NCI-H69 (cell line): Measurements from ENCODE around the gene B3GNT2.

Experiments
- DNase-seq: peaks from one replicate; lab custom pipeline; 2025; lab: John Stamatoyannopoulos, UW

B3GNT2 gene

GRCh38 chr2:62205554-62205953, 9.6 kb downstream of the B3GNT2 start:
- peak; percentile 7 for DNase-seq

GRCh38 chr2:62206024-62206423, 10.1 kb downstream of the B3GNT2 start:
- DNase-seq, result no peak

- DNase-seq, result no peak
Observed at GRCh38 chr2:62207491-62207890, 11.6 kb downstream of the B3GNT2 start.

- DNase-seq, result peak; percentile 7
Observed at GRCh38 chr2:62208074-62208757, 12.3 kb downstream of the B3GNT2 start.

- DNase-seq, result no peak
Observed at GRCh38 chr2:62208758-62209114, 12.8 kb downstream of the B3GNT2 start.

- peak; percentile 2 for DNase-seq
Observed at GRCh38 chr2:62209427-62209991, 13.6 kb downstream of the B3GNT2 start.

GRCh38 chr2:62215306-62216064, 19.6 kb downstream of the B3GNT2 start:
- peak; percentile 94 for DNase-seq

- no peak for DNase-seq
Observed at GRCh38 chr2:62216113-62216512, 20.2 kb downstream of the B3GNT2 start.

- DNase-seq, result no peak
Observed at GRCh38 chr2:62216616-62217015, 20.7 kb downstream of the B3GNT2 start.

GRCh38 chr2:62217421-62217820, 21.5 kb downstream of the B3GNT2 start:
- no peak for DNase-seq

GRCh38 chr2:62217970-62218369, 22.1 kb downstream of the B3GNT2 start:
- DNase-seq, result no peak

GRCh38 chr2:62219407-62220159, 23.7 kb downstream of the B3GNT2 start:
- DNase-seq, result no peak

GRCh38 chr2:62221141-62221540, 25.2 kb downstream of the B3GNT2 start:
- peak; percentile 45 for DNase-seq

GRCh38 chr2:62222171-62222570, 26.3 kb downstream of the B3GNT2 start:
- DNase-seq, result no peak

- DNase-seq, result no peak
Observed at GRCh38 chr2:62222674-62223073, 26.8 kb downstream of the B3GNT2 start.

- no peak for DNase-seq
Observed at GRCh38 chr2:62224976-62225375, 29.1 kb downstream of the B3GNT2 start.

GRCh38 chr2:62227386-62228075, 31.6 kb downstream of the B3GNT2 start:
- no peak for DNase-seq

GRCh38 chr2:62229082-62229605, 33.2 kb downstream of the B3GNT2 start:
- no peak for DNase-seq

GRCh38 chr2:62231541-62231940, 35.6 kb downstream of the B3GNT2 start:
- DNase-seq, result no peak

GRCh38 chr2:62234755-62235655, 39.1 kb downstream of the B3GNT2 start:
- no peak for DNase-seq

GRCh38 chr2:62236499-62236898, 40.6 kb downstream of the B3GNT2 start:
- no peak for DNase-seq
